Keratinocyte (primary cell): ENCODE measurements around the gene NEU4. TPM values are rescaled to one million over a fixed set of nuclear protein-coding genes. Genes with fewer than 3 reads are reported as not detected.
"Not testable (repeated sequence)": the region's sequence is repeated elsewhere in the genome, so short reads cannot be mapped to it uniquely, and the experiment has no call there.

Experiments used
- DNase-seq: peaks from one replicate; pipeline ENCODE4 v3.0.0-alpha.2; 2011; ENCODE audit warnings: low read depth, missing footprints, low spot score
- FAIRE-seq: peaks from 2 replicates; lab custom pipeline; 2011; peaks lifted over from hg19 to GRCh38; lab: Jason Lieb, UNC
- H2AFZ ChIP-seq: 2 replicates; pipeline ENCODE4 v1.6.0; 2012; ENCODE audit warnings: low read length, control low read depth, inconsistent platforms; ENCODE audit not compliant: control insufficient read depth
- H3K27ac ChIP-seq: 2 replicates; pipeline ENCODE4 v1.5.1; 2011; ENCODE audit warnings: low read length; ENCODE audit not compliant: control insufficient read depth, insufficient read depth
- H3K27me3 ChIP-seq: 3 replicates; pipeline ENCODE4 v1.6.0; 2011; ENCODE audit warnings: low read length; ENCODE audit not compliant: control insufficient read depth, insufficient read depth; ENCODE audit errors: extremely low read depth
- H3K36me3 ChIP-seq, 2 experiments: 2 replicates in 1 of 2; 3 replicates in 1 of 2; pipeline ENCODE4 v1.5.1; 2011; ENCODE audit warnings: low read length in 2 of 2, mild to moderate bottlenecking in 1 of 2; ENCODE audit not compliant: control insufficient read depth in 2 of 2, insufficient read depth in 2 of 2; ENCODE audit errors: extremely low read depth in 1 of 2
- H3K4me1 ChIP-seq: 3 replicates; pipeline ENCODE4 v1.5.1; 2011; ENCODE audit warnings: low read length; ENCODE audit not compliant: control insufficient read depth, insufficient read depth; ENCODE audit errors: extremely low read depth
- H3K4me2 ChIP-seq: 3 replicates; pipeline ENCODE4 v1.6.0; 2011; ENCODE audit warnings: low read depth, low read length; ENCODE audit not compliant: control insufficient read depth, insufficient read depth; ENCODE audit errors: extremely low read depth
- H3K4me3 ChIP-seq, 3 experiments: fragments of 200-600 bp in 1 of 3; sonication (generic) in 1 of 3; 2 replicates in 2 of 3; 3 replicates in 1 of 3; pipeline ENCODE4 v1.5.1; 2011 to 2016; ENCODE audit warnings: low read length in 3 of 3, mild to moderate bottlenecking in 3 of 3, control low read depth in 2 of 3, inconsistent platforms in 1 of 3, low read depth in 1 of 3, mixed read lengths in 1 of 3, mixed run types in 1 of 3, moderate library complexity in 1 of 3; ENCODE audit not compliant: control insufficient read depth in 2 of 3, insufficient read depth in 2 of 3; ENCODE audit errors: extremely low read depth in 1 of 3
- H3K79me2 ChIP-seq: 2 replicates; pipeline ENCODE4 v1.6.0; 2012; ENCODE audit warnings: low read length; ENCODE audit not compliant: control insufficient read depth, insufficient read depth
- H3K9ac ChIP-seq: 3 replicates; pipeline ENCODE4 v1.6.0; 2011; ENCODE audit warnings: low read length; ENCODE audit not compliant: control insufficient read depth, insufficient read depth; ENCODE audit errors: extremely low read depth
- H3K9me1 ChIP-seq: 3 replicates; pipeline ENCODE4 v1.6.0; 2011; ENCODE audit warnings: low read length; ENCODE audit not compliant: control insufficient read depth, insufficient read depth; ENCODE audit errors: extremely low read depth
- H3K9me3 ChIP-seq: 2 replicates; pipeline ENCODE4 v1.5.1; 2012; ENCODE audit warnings: low read depth, low read length; ENCODE audit not compliant: control insufficient read depth
- H4K20me1 ChIP-seq: 3 replicates; pipeline ENCODE4 v1.6.0; 2011; ENCODE audit warnings: low read length; ENCODE audit not compliant: control insufficient read depth, insufficient read depth; ENCODE audit errors: extremely low read depth
- EZH2 ChIP-seq: IDR thresholded peaks from one replicate; pipeline ENCODE4 v1.6.1; 2012; ENCODE audit warnings: inconsistent platforms, mild to moderate bottlenecking, low read length, moderate library complexity
- dilution Hi-C: fragments of 300-500 bp; cut with MboI; formaldehyde crosslinking; loops from one replicate; pipeline ENCODE4 v1.7.0; 2020; ENCODE audit warnings: low sequenced_read_pairs; ENCODE audit not compliant: extremely low pct_ligation_motif_present
- polyA plus RNA-seq, 5 experiments: library from polyadenylated mRNA; depleted of rRNA in 3 of 5; stranded (reverse) in 3 of 5; stranded (forward) in 1 of 5; unstranded in 1 of 5; fragments of >200 nt; gene quantifications; 1 replicate in 1 of 5; 2 replicates in 3 of 5; 3 replicates in 1 of 5; pipeline versions ENCODE4 v1.2.1 to v1.2.3, GENCODE V29; 2011 to 2012; ENCODE audit warnings: missing spikeins in 2 of 5, low read depth in 1 of 5, low replicate concordance in 1 of 5
- TF ChIP-seq, protein P1 (sequence below), 3 experiments: IDR thresholded peaks in 1 of 3; conservative IDR thresholded peaks in 1 of 3; optimal IDR thresholded peaks in 1 of 3; 2 replicates in 2 of 3; 3 replicates in 1 of 3; pipeline versions ENCODE3 to v1.5.1; 2011; ENCODE audit warnings: low read length in 3 of 3, mild to moderate bottlenecking in 3 of 3, moderate library complexity in 2 of 3, control low read depth in 1 of 3, inconsistent platforms in 1 of 3; ENCODE audit not compliant: insufficient read depth in 2 of 3; ENCODE audit errors: extremely low read depth in 1 of 3

The NEU4 gene
- polyA plus RNA-seq, 1 donor (not counting 4 experiments of a cell fraction or from before 2014, with no cell fraction given), result not detected

DNA sequence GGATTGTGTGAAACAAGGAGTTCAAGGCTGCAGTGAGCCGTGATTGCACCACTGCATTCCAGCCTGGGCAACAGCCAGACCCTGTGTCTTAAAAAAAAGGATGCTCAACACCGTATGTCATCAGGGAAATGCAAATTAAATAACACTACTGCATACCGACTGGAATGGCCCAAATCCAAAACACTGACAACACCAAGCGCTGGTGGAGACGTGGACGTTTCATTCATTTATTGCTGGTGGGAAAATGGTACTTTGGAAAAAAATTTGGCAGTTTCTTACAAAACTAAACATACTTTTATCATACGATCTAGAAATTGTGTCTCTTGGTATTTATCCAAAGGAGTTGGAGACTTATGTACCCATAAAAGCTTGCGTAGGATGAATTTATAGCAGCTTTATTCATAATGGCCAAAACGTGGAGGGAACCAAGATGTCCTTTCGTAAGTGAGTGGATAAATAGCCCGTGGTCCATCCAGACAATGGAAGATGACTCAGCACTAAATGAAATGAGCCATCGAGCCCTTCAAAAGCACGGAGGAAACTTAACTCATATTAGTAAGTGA, 24.2 kb downstream of the NEU4 start:
- FAIRE-seq, result no peak
- Histone ChIP-seq H3K27ac (no peak overlapping the region), H3K9me1 (no peaks in the 10 kb centered on the region), H3K79me2 (no peaks in the 10 kb centered on the region), H3K27me3 (no peaks in the 10 kb centered on the region), H3K4me3 (no peak overlapping the region), H3K9ac (no peak overlapping the region), H3K9me3 (no peaks in the 10 kb centered on the region), H2AFZ (no peak overlapping the region), H3K4me1 (no peaks in the 10 kb centered on the region), H3K4me2 (no peak overlapping the region), H3K36me3 (no peaks in the 10 kb centered on the region), H4K20me1 (no peaks in the 10 kb centered on the region)
- no peak for TF ChIP-seq EZH2
- TF ChIP-seq, protein P1, sequence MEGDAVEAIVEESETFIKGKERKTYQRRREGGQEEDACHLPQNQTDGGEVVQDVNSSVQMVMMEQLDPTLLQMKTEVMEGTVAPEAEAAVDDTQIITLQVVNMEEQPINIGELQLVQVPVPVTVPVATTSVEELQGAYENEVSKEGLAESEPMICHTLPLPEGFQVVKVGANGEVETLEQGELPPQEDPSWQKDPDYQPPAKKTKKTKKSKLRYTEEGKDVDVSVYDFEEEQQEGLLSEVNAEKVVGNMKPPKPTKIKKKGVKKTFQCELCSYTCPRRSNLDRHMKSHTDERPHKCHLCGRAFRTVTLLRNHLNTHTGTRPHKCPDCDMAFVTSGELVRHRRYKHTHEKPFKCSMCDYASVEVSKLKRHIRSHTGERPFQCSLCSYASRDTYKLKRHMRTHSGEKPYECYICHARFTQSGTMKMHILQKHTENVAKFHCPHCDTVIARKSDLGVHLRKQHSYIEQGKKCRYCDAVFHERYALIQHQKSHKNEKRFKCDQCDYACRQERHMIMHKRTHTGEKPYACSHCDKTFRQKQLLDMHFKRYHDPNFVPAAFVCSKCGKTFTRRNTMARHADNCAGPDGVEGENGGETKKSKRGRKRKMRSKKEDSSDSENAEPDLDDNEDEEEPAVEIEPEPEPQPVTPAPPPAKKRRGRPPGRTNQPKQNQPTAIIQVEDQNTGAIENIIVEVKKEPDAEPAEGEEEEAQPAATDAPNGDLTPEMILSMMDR (optimal IDR thresholded peaks at IDR 0.05 in 1 of 3, IDR thresholded peaks at IDR 0.05 in 1 of 3, conservative IDR thresholded peaks at IDR 0.05 in 1 of 3; ENCODE audit: extremely low read depth in 1 of 3, insufficient read depth in 2 of 3, low read length in 3 of 3), result no peak
- no peak for DNase-seq
- dilution Hi-C loops, result no loop called here

DNA sequence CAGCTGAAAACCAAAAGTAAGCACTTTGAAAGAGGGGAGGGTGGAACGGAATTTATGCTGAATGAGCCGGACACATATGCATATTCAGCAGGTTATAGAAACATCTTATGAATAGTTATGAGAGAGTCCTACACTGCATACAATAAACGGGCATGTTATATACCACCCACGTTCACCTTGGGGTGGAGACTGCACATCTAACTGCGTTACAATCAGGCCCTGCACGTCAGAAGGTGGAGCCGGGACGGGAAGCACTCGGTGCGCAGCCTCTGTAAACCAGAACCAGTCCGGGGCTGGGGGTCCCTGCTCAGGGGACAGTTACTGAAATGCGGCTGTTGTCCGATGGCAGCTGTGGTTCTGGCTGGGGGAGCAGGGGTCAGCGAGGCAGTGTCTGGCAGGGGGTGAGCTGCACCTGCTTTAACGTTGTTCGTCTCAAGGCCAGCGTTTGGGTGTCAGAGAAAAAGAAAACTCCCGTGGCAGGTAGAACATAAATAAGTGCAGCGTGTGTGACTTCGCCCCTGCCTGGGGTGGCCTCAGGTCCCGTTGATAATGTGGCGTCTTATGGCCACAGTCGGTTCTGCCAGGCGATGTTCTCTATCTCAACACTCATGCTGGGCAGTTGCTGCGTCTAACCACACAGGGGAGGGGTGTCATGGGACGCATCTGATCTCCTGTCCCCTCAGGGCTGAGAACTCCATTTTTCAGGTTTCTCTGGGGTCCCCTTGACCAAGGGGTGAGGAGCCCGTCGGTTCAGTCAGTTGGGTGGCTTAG, 24.9 kb downstream of the NEU4 start:
- H3K36me3 ChIP-seq, H3K27ac ChIP-seq, H4K20me1 ChIP-seq, H3K9me3 ChIP-seq, H3K79me2 ChIP-seq, H3K9me1 ChIP-seq, H2AFZ ChIP-seq, dilution Hi-C loops, H3K27me3 ChIP-seq, H3K4me1 ChIP-seq, DNase-seq, H3K4me3 ChIP-seq, FAIRE-seq, H3K9ac ChIP-seq, H3K4me2 ChIP-seq: not testable (repeated sequence)
